DND-41 (cell line): ENCODE results near the gene HECTD4.

ENCODE experiments used
- ATAC-seq: fragments of 200-7000 bp; cut with Tn5 transposase; 3 replicates; pipeline ENCODE4 v1.9.1; 2021; ENCODE audit warnings: low read depth; ENCODE audit not compliant: insufficient read depth
- DNase-seq: peaks from one replicate; pipeline ENCODE4 v3.0.0-alpha.2; 2020
- H2AFZ ChIP-seq: 2 replicates; pipeline ENCODE4 v1.6.0; 2012; ENCODE audit warnings: low read depth, low read length
- H3K27ac ChIP-seq: 2 replicates; pipeline ENCODE4 v1.5.1; 2012; ENCODE audit warnings: low read length, inconsistent platforms
- H3K27me3 ChIP-seq: fragments of 200-600 bp; sonication (generic); 2 replicates; pipeline ENCODE4 v1.6.0; 2012; ENCODE audit warnings: low read length, mild to moderate bottlenecking, inconsistent platforms; ENCODE audit not compliant: insufficient read depth, poor library complexity
- H3K36me3 ChIP-seq: 2 replicates; pipeline ENCODE4 v1.5.1; 2012; ENCODE audit warnings: low read length, inconsistent platforms; ENCODE audit not compliant: insufficient read depth
- H3K4me1 ChIP-seq: 2 replicates; pipeline ENCODE4 v1.5.1; 2012; ENCODE audit warnings: mild to moderate bottlenecking, low read length; ENCODE audit not compliant: insufficient read depth
- H3K4me2 ChIP-seq: 2 replicates; pipeline ENCODE4 v1.6.0; 2012; ENCODE audit warnings: mild to moderate bottlenecking, moderate library complexity, low read length, inconsistent platforms; ENCODE audit not compliant: insufficient read depth
- H3K4me3 ChIP-seq, 2 experiments: fragments of 200-600 bp in 1 of 2; shearing (Covaris generic) in 1 of 2; 2 replicates each; pipeline ENCODE4 v1.5.1; 2012 to 2016; ENCODE audit warnings: inconsistent platforms in 2 of 2, low read length in 2 of 2, mild to moderate bottlenecking in 2 of 2, low read depth in 1 of 2, moderate library complexity in 1 of 2
- H3K79me2 ChIP-seq: 2 replicates; pipeline ENCODE4 v1.6.0; 2012; ENCODE audit warnings: low read length, inconsistent platforms; ENCODE audit not compliant: insufficient read depth
- H3K9ac ChIP-seq: 2 replicates; pipeline ENCODE4 v1.6.0; 2012; ENCODE audit warnings: low read depth, mild to moderate bottlenecking, inconsistent platforms, low read length, moderate library complexity
- H3K9me3 ChIP-seq: 2 replicates; pipeline ENCODE4 v1.5.1; 2012; ENCODE audit warnings: low read length, moderate library complexity, mild to moderate bottlenecking, inconsistent platforms; ENCODE audit not compliant: insufficient read depth, severe bottlenecking
- H4K20me1 ChIP-seq: 2 replicates; pipeline ENCODE4 v1.6.0; 2012; ENCODE audit warnings: low read length; ENCODE audit not compliant: insufficient read depth
- EZH2 ChIP-seq: IDR thresholded peaks from 3 replicates; pipeline ENCODE4 v1.6.1; 2012; ENCODE audit warnings: borderline replicate concordance, low read depth, mild to moderate bottlenecking, moderate library complexity, low read length, inconsistent platforms; ENCODE audit not compliant: severe bottlenecking
- TF ChIP-seq, protein P1 (sequence below): IDR thresholded peaks from 2 replicates; pipeline ENCODE4 v1.5.1; 2012; ENCODE audit warnings: borderline replicate concordance, low read length, moderate library complexity, mild to moderate bottlenecking; ENCODE audit not compliant: poor library complexity, severe bottlenecking; ENCODE audit errors: extremely low read depth

Gene HECTD4

DNA sequence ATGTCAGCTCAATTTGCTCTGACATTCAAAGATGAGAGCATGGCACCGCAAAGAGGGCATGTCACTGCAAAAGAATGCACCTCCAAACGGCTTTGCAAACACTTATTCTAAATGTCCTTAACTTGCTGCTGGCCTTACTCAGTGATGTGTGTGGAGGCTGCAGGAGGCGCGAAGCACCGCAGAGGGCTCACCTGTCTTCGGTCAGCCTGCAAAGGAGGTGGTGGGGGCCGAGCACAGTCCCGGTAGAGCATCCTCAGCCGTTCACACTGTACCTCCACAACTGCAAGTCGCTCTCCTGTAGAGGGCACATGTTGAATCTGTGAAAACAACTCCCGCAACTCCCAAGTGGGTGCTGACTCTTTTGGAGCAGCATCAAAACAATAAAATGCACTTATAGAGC lies 163.0 kb downstream of the HECTD4 start:
- H3K4me2 ChIP-seq = no peak overlapping the region
- H4K20me1 ChIP-seq = no peaks in the 10 kb centered on the region
- no peak overlapping the region for H3K9ac ChIP-seq
- no peaks in the 10 kb centered on the region for H3K79me2 ChIP-seq
- no peak for TF ChIP-seq EZH2
- TF ChIP-seq, protein P1, sequence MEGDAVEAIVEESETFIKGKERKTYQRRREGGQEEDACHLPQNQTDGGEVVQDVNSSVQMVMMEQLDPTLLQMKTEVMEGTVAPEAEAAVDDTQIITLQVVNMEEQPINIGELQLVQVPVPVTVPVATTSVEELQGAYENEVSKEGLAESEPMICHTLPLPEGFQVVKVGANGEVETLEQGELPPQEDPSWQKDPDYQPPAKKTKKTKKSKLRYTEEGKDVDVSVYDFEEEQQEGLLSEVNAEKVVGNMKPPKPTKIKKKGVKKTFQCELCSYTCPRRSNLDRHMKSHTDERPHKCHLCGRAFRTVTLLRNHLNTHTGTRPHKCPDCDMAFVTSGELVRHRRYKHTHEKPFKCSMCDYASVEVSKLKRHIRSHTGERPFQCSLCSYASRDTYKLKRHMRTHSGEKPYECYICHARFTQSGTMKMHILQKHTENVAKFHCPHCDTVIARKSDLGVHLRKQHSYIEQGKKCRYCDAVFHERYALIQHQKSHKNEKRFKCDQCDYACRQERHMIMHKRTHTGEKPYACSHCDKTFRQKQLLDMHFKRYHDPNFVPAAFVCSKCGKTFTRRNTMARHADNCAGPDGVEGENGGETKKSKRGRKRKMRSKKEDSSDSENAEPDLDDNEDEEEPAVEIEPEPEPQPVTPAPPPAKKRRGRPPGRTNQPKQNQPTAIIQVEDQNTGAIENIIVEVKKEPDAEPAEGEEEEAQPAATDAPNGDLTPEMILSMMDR = no peak
- no peaks in the 10 kb centered on the region for H3K4me1 ChIP-seq
- H2AFZ ChIP-seq = no peak overlapping the region
- no peak overlapping the region for H3K4me3 ChIP-seq
- peaks cover 20% of the 10 kb centered on the region for H3K36me3 ChIP-seq
- no peak overlapping the region for H3K27ac ChIP-seq
- no peaks in the 10 kb centered on the region for H3K9me3 ChIP-seq
- no peaks in the 10 kb centered on the region for H3K27me3 ChIP-seq
- no peak for ATAC-seq
- DNase-seq = no peak

GRCh38 chr12:112218150-112218549 lies 164.1 kb downstream of the HECTD4 start:
- Histone ChIP-seq H3K79me2 (no peaks in the 10 kb centered on the region), H3K9ac (no peak overlapping the region), H3K27ac (no peak overlapping the region), H3K36me3 (peaks cover 20% of the 10 kb centered on the region), H4K20me1 (no peaks in the 10 kb centered on the region), H3K4me3 (no peak overlapping the region), H3K9me3 (no peaks in the 10 kb centered on the region), H3K4me1 (no peaks in the 10 kb centered on the region), H3K4me2 (no peak overlapping the region), H3K27me3 (no peaks in the 10 kb centered on the region), H2AFZ (no peak overlapping the region)
- no peak for DNase-seq
- no peak for TF ChIP-seq EZH2
- TF ChIP-seq, protein P1 = no peak
- no peak for ATAC-seq

DNA sequence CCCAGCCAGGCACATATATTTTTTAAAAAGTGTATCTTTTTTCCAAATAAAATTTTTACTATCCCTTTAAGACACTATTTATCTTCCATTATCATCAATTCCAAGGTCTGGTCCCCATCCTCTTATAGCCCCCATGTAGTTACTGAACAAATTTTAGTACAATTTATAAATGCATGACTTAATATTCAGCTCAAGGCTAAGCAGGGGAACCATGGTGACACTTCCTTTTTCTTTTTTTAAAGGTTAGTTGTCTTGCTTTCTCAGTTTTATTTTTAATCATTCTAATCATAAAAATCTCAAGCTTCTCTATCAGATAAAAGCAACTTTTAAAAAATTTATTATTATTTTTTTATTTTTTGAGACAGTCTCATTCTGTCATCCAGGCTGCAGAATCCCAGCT lies 164.6 kb downstream of the HECTD4 start:
- no peaks in the 10 kb centered on the region for H4K20me1 ChIP-seq
- H3K27me3 ChIP-seq = no peaks in the 10 kb centered on the region
- H3K36me3 ChIP-seq = peaks cover 20% of the 10 kb centered on the region
- H3K4me3 ChIP-seq = no peak overlapping the region
- no peaks in the 10 kb centered on the region for H3K4me1 ChIP-seq
- DNase-seq (no peak), ATAC-seq (no peak)
- no peak overlapping the region for H3K9ac ChIP-seq
- no peaks in the 10 kb centered on the region for H3K79me2 ChIP-seq
- no peak for TF ChIP-seq EZH2
- TF ChIP-seq, protein P1 = no peak
- no peak overlapping the region for H2AFZ ChIP-seq
- no peak overlapping the region for H3K27ac ChIP-seq
- H3K9me3 ChIP-seq = no peaks in the 10 kb centered on the region
- no peak overlapping the region for H3K4me2 ChIP-seq

DNA sequence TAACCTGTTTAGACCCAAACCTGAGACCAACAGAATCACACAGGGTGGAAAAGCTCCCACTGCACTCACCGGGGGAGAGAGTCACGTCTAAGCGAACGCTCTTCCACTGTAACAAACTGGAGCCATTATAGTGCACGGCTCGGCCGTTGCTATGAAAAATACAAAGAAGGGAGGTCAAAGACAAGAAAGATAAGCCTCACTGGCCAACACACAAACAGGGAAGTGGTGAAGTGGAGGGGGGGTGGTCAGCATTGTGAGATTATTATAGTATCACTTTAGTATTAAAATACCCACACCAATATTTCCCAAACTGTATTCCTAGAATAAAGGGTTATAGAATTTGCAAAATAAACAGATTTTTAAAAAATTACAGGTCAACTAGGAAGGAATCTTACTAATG lies 166.0 kb downstream of the HECTD4 start:
- Histone ChIP-seq H2AFZ (no peak overlapping the region), H3K4me2 (no peak overlapping the region), H3K27me3 (no peaks in the 10 kb centered on the region), H3K9me3 (no peaks in the 10 kb centered on the region), H3K27ac (no peak overlapping the region), H3K4me1 (no peaks in the 10 kb centered on the region), H3K36me3 (peaks cover 34% of the 10 kb centered on the region), H3K9ac (no peak overlapping the region), H3K79me2 (no peaks in the 10 kb centered on the region), H4K20me1 (no peaks in the 10 kb centered on the region), H3K4me3 (no peak overlapping the region)
- TF ChIP-seq EZH2 = no peak
- TF ChIP-seq, protein P1 = no peak
- DNase-seq = no peak
- no peak for ATAC-seq
